OCI-LY7 (cell line): ENCODE data around the gene C2orf72. TPM values are rescaled to one million over a fixed set of nuclear protein-coding genes. Genes with fewer than 3 reads are reported as not detected.

Experiments used
- BruUV-seq: library from RNA; stranded (reverse); fragments of 400-500 nt; replicated peaks from 2 replicates; lab custom pipeline; 2021; lab: Mats Ljungman, UMichigan
- CTCF ChIA-PET: fragments of 300-600 bp; sonication (Branson Sonifier 250); formaldehyde crosslinking; loops from one replicate; lab custom pipeline; 2022; ENCODE audit warnings: antibody characterized with exemption; ENCODE audit not compliant: unreplicated experiment; lab: Charles Lee
- POLR2A ChIA-PET: fragments of 300-600 bp; sonication (Branson Sonifier 250); formaldehyde crosslinking; loops from one replicate; lab custom pipeline; 2022; ENCODE audit warnings: antibody characterized with exemption; lab: Charles Lee
- DNase-seq: peaks from one replicate; pipeline ENCODE4 v3.0.0-alpha.2; 2015; ENCODE audit warnings: low spot score
- H2AFZ ChIP-seq: fragments of 200-600 bp; sonication (generic), shearing (Covaris generic); 2 replicates; pipeline ENCODE4 v1.6.1; 2014; ENCODE audit warnings: mild to moderate bottlenecking, antibody characterized with exemption, low read length, moderate library complexity
- H3K27ac ChIP-seq: fragments of 200-600 bp; sonication (generic); 2 replicates; pipeline ENCODE4 v1.5.1; 2014; ENCODE audit warnings: mixed run types, low read depth, mild to moderate bottlenecking, moderate library complexity, low read length, inconsistent platforms; ENCODE audit not compliant: poor library complexity, severe bottlenecking
- H3K36me3 ChIP-seq: fragments of 200-600 bp; sonication (generic); 2 replicates; pipeline ENCODE4 v1.6.1; 2014; ENCODE audit warnings: mild to moderate bottlenecking, antibody characterized with exemption, low read length, moderate library complexity, mixed read lengths; ENCODE audit not compliant: insufficient read depth
- H3K4me1 ChIP-seq: fragments of 200-600 bp; sonication (generic); 2 replicates; pipeline ENCODE4 v1.5.1; 2014; ENCODE audit warnings: mild to moderate bottlenecking, low read length; ENCODE audit not compliant: insufficient read depth, poor library complexity, severe bottlenecking
- H3K4me2 ChIP-seq: fragments of 200-600 bp; sonication (generic); 2 replicates; pipeline ENCODE4 v1.6.1; 2014; ENCODE audit warnings: mild to moderate bottlenecking, low read length
- H3K4me3 ChIP-seq: fragments of 200-600 bp; sonication (generic); 2 replicates; pipeline ENCODE4 v1.5.1; 2014; ENCODE audit warnings: mild to moderate bottlenecking, low read depth, low read length; ENCODE audit not compliant: poor library complexity, severe bottlenecking
- H3K79me2 ChIP-seq: fragments of 200-600 bp; sonication (generic); 2 replicates; pipeline ENCODE4 v1.6.1; 2016; ENCODE audit warnings: low read depth, mild to moderate bottlenecking, low read length, moderate library complexity, mixed read lengths; ENCODE audit not compliant: insufficient read depth
- H3K9me2 ChIP-seq: fragments of 200-600 bp; sonication (generic); 2 replicates; pipeline ENCODE4 v1.6.1; 2016; ENCODE audit warnings: mild to moderate bottlenecking, low read length, mixed read lengths; ENCODE audit not compliant: insufficient read depth
- H3K9me3 ChIP-seq: fragments of 200-600 bp; sonication (generic); 2 replicates; pipeline ENCODE4 v1.6.1; 2014; ENCODE audit warnings: mild to moderate bottlenecking, mixed run types, low read length, mixed read lengths
- H4K20me1 ChIP-seq: fragments of 200-600 bp; sonication (generic); 2 replicates; pipeline ENCODE4 v1.6.1; 2014; ENCODE audit warnings: mild to moderate bottlenecking, antibody characterized with exemption, low read length, moderate library complexity, mixed read lengths; ENCODE audit not compliant: insufficient read depth
- EZH2phosphoT487 ChIP-seq: fragments of 200-600 bp; sonication (generic); IDR thresholded peaks from 2 replicates; pipeline ENCODE4 v1.6.1; 2018; ENCODE audit warnings: low read depth, borderline replicate concordance, mild to moderate bottlenecking, mixed run types, antibody characterized with exemption, low read length, moderate library complexity, mixed read lengths
- intact Hi-C: fragments of 100-400 bp; cut with micrococcal nuclease; formaldehyde crosslinking; loops from one replicate; pipeline ENCODE4 v1.10.0; 2022; ENCODE audit not compliant: unreplicated experiment
- total RNA-seq, 2 experiments: library from RNA; depleted of rRNA in 1 of 2; stranded (reverse); fragments of >200 nt in 1 of 2; shearing (Covaris generic) in 1 of 2; gene quantifications; 2 replicates each; pipeline ENCODE4 v1.2.3, GENCODE V29; 2014 to 2022
- TF ChIP-seq, protein P1 (sequence below): fragments of 200-600 bp; sonication (generic); conservative IDR thresholded peaks from 2 replicates; pipeline ENCODE4 v1.5.1; 2014; ENCODE audit warnings: mild to moderate bottlenecking, antibody characterized with exemption, low read length, moderate library complexity, mixed read lengths

C2orf72 gene
- total RNA-seq, 2 experiments from 2014 or later, result not detected

DNA sequence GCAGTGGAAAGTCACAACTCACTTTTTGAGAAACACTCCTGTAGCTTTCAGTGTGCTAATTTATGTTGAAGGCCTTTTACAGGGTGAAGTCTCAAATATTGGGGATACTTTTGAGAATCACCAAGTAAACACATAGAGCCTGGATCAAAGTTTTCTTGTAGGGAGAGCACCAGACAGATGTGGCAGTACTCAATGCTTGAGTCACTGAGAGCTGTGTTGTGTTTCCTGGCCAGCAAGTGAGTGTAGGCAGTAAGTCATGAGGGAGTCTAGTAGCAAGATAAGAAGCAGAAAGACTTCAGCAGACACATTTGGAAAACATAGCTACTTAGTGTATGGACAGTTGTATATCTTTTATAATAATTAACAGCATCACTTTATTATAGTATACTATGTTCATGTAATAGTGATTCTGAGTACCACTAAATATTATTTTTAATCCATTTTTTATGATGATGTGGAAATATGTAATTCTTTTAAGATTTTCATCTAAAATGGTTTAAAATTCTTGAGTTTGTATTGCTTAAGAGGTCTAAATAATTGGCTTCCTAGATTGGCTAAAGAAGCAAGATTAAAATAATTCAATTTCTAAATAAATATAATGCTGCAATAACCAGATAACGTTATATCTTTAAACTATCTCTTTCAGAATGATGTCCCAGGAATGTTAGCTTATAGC, 32.2 kb downstream of the C2orf72 start:
- no TSS peak for BruUV-seq
- no peak for DNase-seq
- intact Hi-C loops, result no loop called here
- no peaks in the 10 kb centered on the region for H3K9me2 ChIP-seq
- H2AFZ ChIP-seq, result no peak overlapping the region
- no peaks in the 10 kb centered on the region for H4K20me1 ChIP-seq
- TF ChIP-seq, protein P1, sequence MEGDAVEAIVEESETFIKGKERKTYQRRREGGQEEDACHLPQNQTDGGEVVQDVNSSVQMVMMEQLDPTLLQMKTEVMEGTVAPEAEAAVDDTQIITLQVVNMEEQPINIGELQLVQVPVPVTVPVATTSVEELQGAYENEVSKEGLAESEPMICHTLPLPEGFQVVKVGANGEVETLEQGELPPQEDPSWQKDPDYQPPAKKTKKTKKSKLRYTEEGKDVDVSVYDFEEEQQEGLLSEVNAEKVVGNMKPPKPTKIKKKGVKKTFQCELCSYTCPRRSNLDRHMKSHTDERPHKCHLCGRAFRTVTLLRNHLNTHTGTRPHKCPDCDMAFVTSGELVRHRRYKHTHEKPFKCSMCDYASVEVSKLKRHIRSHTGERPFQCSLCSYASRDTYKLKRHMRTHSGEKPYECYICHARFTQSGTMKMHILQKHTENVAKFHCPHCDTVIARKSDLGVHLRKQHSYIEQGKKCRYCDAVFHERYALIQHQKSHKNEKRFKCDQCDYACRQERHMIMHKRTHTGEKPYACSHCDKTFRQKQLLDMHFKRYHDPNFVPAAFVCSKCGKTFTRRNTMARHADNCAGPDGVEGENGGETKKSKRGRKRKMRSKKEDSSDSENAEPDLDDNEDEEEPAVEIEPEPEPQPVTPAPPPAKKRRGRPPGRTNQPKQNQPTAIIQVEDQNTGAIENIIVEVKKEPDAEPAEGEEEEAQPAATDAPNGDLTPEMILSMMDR, result no peak
- TF ChIP-seq EZH2phosphoT487, result no peak
- CTCF ChIA-PET, result no interaction called here
- H3K9me3 ChIP-seq, result no peaks in the 10 kb centered on the region
- H3K27ac ChIP-seq, result no peak overlapping the region
- peaks cover 92% of the 10 kb centered on the region for H3K36me3 ChIP-seq
- no peaks in the 10 kb centered on the region for H3K4me1 ChIP-seq
- POLR2A ChIA-PET, result interaction anchor here (0.7 to 1.4 kb wide), 5 partner anchors 8 to 98 kb away, joined by 3 to 5 read pairs (median 3); partner anchors contain the start of gene PSMD1
- no peak overlapping the region for H3K4me3 ChIP-seq
- H3K79me2 ChIP-seq, result no peaks in the 10 kb centered on the region
- no peak overlapping the region for H3K4me2 ChIP-seq

DNA sequence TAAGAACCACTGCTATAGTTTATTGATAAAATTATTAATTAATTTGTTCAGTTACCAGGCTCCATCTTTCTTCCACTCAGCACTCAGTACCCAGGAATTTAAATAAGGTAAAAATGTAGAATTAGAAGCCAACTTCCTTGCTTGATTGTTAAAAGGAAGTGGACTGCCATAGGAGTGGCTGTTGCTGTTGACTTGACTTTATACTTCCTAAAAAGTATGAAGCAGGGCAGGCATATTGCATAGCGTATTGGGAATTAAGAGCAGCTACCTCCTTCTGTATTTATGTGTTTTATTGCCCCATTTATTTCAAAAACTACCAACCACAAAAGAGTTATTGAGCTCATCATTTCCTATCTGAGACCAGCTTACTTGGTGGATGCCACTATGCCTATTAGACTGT, 47.2 kb downstream of the C2orf72 start:
- Histone ChIP-seq H3K36me3 (peaks cover 97% of the 10 kb centered on the region), H3K4me3 (no peak overlapping the region), H3K9me2 (no peaks in the 10 kb centered on the region), H3K4me1 (no peaks in the 10 kb centered on the region), H3K4me2 (no peak overlapping the region), H3K27ac (no peak overlapping the region), H3K79me2 (no peaks in the 10 kb centered on the region), H4K20me1 (no peaks in the 10 kb centered on the region), H2AFZ (no peak overlapping the region), H3K9me3 (no peaks in the 10 kb centered on the region)
- intact Hi-C loops, result no loop called here
- ChIA-PET POLR2A (interaction anchor here (1.4 kb wide), 1 partner anchor 11 kb away, joined by 3 read pairs; no protein-coding TSS in a partner anchor), CTCF (no interaction called here)
- DNase-seq, result no peak
- no TSS peak for BruUV-seq
- TF ChIP-seq, protein P1, result no peak
- TF ChIP-seq EZH2phosphoT487, result no peak

DNA sequence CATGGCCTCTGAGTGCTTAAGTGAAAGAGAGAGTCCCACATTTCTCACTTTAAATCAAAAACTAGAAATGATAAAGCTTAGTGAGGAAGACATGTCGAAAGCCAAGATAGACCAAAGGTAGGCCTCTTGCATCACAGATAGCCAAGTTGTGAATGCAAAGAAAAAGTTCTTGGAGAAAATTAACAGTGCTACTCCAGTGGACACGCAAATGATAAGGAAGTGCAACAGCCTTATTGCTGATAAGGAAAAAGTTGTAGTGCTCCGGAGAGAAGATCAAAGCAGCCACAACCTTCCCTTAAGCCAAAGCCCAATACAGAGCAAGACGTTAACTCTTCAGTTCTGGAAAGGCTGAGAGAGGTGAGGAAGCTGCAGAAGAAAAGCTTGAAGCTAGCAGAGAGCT, 51.4 kb downstream of the C2orf72 start:
- ChIA-PET POLR2A (interaction anchor here (0.6 kb wide), 2 partner anchors 270 to 1973 kb away, joined by 3 read pairs; no protein-coding TSS in a partner anchor), CTCF (no interaction called here)
- Histone ChIP-seq H3K9me3 (no peaks in the 10 kb centered on the region), H3K4me2 (no peak overlapping the region), H4K20me1 (no peaks in the 10 kb centered on the region), H3K9me2 (no peaks in the 10 kb centered on the region), H3K4me3 (no peak overlapping the region), H3K4me1 (no peaks in the 10 kb centered on the region), H2AFZ (no peak overlapping the region), H3K79me2 (no peaks in the 10 kb centered on the region), H3K27ac (no peak overlapping the region), H3K36me3 (peaks cover 86% of the 10 kb centered on the region)
- TF ChIP-seq EZH2phosphoT487, result no peak
- TF ChIP-seq, protein P1, result no peak
- intact Hi-C loops, result no loop called here
- BruUV-seq, result no TSS peak
- no peak for DNase-seq
